Activated T-helper 1 cell treated with anti-CD3 and anti-CD28 coated beads, Interleukin-12 subunit alpha, Interleukin-12 subunit beta, Interleukin-2, Interleukin-4 antibody, amounts not matched to agents 30 ng/mL and 10 ng/mL and 1 ng/mL, durations not matched to agents 14 hours and 24 hours and 36 hours (primary cell): ENCODE measurements around the gene MVD. TPM values are rescaled to one million over a fixed set of nuclear protein-coding genes. Genes with fewer than 3 reads are reported as not detected.
A peak's percentile ranks its signal among the peaks of the same experiment; 100 is the strongest.

Experiments used
- DNase-seq: peaks from one replicate; pipeline ENCODE4 v3.0.0; 2021; ENCODE audit warnings: low spot score
- H3K27ac Mint-ChIP-seq: one replicate; pipeline ENCODE4 v1.8.0; 2021; ENCODE audit warnings: mild to moderate bottlenecking, mixed read lengths
- H3K27me3 Mint-ChIP-seq: one replicate; pipeline ENCODE4 v1.8.0; 2022; ENCODE audit warnings: mild to moderate bottlenecking, moderate library complexity, mixed read lengths; ENCODE audit not compliant: insufficient read depth
- H3K36me3 Mint-ChIP-seq: one replicate; pipeline ENCODE4 v1.8.0; 2021; ENCODE audit warnings: low read depth, mixed read lengths
- H3K4me1 Mint-ChIP-seq: one replicate; pipeline ENCODE4 v1.8.0; 2021; ENCODE audit warnings: low read depth, mixed read lengths
- H3K4me3 Mint-ChIP-seq: one replicate; pipeline ENCODE4 v1.8.0; 2021; ENCODE audit warnings: mild to moderate bottlenecking, moderate library complexity, mixed read lengths
- H3K9me3 Mint-ChIP-seq: one replicate; pipeline ENCODE4 v1.8.0; 2021; ENCODE audit warnings: mixed read lengths
- intact Hi-C: fragments of 100-400 bp; cut with micrococcal nuclease; formaldehyde crosslinking; loops from one replicate; pipeline ENCODE4 v1.15.1; 2024
- total RNA-seq: library from RNA; stranded (reverse); gene quantifications from 2 replicates; pipeline ENCODE4 v1.2.3, GENCODE V29; 2022

MVD gene
- total RNA-seq, 1 donor from 2014 or later: 88.8 TPM

DNA sequence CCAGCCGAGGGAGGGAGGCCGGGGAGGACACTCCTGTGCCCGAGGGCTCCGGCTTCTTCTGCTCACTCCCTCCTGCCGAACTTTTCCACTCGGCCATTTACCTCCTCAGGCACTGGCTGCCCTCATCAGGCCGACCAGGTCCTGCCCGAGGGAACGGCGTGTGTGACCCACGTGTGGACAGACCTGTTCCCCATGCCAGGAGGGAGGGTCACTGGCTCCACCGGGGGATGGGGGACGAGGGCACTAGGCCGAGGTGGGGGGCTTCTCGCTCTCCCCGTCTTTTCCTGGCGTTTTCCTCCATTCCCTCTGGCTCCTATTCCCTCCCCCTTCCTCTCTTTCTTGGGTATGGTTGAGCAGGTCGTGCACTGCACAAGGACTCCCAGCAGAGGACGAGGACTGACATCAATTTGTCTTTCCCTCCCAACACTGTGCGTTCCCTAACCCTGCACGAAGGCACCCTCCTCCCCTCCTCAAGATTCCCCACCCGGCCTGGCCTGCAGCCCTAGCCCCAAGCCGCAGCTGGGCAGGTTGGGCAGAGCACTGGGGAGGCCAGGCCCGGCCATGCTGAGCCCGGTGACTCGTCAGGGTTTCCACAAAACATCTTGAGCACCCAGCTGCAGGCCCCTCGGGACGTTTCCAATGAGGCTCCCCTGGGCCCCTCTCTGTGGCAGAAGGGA is 27.8 kb downstream of the MVD start:
- peaks cover 21% of the 10 kb centered on the region for H3K4me1 Mint-ChIP-seq
- intact Hi-C loops: loop anchor here (1.0 to 5.0 kb wide), 3 partner anchors 16 to 147 kb away; partner anchors contain the start of gene CYBA
- H3K27ac Mint-ChIP-seq: peak overlapping the region; percentile 7
- H3K4me3 Mint-ChIP-seq: peak overlapping the region; percentile 66
- no peak for DNase-seq
- H3K9me3 Mint-ChIP-seq: no peaks in the 10 kb centered on the region
- peaks cover 22% of the 10 kb centered on the region for H3K27me3 Mint-ChIP-seq
- peaks cover 13% of the 10 kb centered on the region for H3K36me3 Mint-ChIP-seq

DNA sequence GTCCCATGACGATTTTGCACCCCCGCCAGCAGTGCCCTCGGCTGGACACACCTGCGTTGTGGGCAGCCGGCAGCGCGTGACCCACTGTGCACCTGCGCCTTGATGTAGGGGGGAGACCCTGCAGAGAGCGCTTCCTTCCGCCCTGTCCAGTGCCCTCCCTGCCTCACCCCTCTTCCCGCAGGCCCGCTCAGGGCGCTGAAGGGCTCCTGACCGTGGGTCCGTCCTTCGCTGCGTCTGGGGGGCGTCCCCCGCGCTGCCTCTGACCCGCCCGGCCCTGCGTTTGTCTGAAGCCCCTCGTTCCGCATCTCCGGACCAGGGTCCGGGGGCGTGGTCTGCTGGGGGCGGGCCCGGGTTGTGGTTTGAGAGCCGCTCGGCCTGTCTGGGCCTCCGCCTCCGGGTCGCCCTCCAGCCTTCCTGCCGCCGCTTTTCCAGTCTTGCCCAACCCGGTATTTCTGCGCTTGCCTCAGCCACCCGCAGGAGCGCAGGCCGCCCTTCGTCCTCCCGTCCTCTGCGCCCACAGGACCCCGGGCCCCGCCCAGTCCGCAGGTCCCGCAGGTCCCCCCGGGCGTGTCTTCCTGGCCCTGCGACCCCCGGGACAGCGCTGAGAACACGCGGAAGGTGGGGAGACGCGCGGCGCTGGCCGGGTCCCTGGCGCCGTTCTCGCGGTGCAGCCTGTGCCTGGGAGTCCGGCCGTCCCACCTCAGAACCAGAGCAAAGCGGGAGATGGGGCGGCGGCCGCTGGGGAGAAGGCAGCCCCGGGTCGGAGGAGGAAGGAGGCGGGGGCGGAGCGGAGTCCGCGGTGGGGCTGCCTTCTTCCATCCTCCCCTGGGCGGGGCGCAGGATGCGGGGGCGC is 28.5 kb downstream of the MVD start:
- Mint-ChIP-seq H3K27ac (no peak overlapping the region), H3K4me3 (peak overlapping the region; percentile 64), H3K27me3 (peaks cover 19% of the 10 kb centered on the region), H3K9me3 (no peaks in the 10 kb centered on the region), H3K36me3 (peaks cover 16% of the 10 kb centered on the region), H3K4me1 (peaks cover 21% of the 10 kb centered on the region)
- intact Hi-C loops: loop anchor here (1.0 to 5.0 kb wide), 2 partner anchors 17 to 148 kb away; partner anchors contain the start of gene CYBA
- peak; percentile 59 for DNase-seq

DNA sequence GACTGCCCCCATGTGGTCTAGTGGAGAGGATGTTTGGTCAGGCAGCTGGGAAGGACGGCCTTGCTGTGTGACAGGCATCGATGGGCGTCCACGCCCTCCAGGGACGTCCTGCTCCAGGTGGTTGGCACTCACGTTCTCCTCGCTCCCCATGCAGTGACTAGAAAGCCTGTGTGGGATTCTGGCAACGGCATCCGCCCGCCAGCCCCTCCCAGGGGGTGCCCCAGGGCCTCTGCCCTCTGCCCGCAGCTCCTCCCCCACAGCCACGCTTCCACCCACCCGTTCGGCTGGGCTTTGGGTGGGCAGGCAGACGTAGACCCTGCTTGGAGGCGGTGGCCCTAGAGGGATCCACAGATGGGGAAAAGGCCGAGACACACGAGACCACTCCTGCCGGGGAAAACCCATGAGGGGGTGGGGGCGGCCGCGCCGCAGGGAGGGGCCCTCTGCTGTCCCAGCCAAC is 29.2 kb downstream of the MVD start:
- H3K27ac Mint-ChIP-seq: no peak overlapping the region
- peaks cover 21% of the 10 kb centered on the region for H3K4me1 Mint-ChIP-seq
- H3K36me3 Mint-ChIP-seq: peaks cover 16% of the 10 kb centered on the region
- intact Hi-C loops: loop anchor here (1.0 to 5.0 kb wide), 2 partner anchors 18 to 149 kb away; partner anchors contain the start of gene CYBA
- peak; percentile 17 for DNase-seq
- H3K27me3 Mint-ChIP-seq: peaks cover 17% of the 10 kb centered on the region
- H3K4me3 Mint-ChIP-seq: peak overlapping the region; percentile 64
- H3K9me3 Mint-ChIP-seq: no peaks in the 10 kb centered on the region

DNA sequence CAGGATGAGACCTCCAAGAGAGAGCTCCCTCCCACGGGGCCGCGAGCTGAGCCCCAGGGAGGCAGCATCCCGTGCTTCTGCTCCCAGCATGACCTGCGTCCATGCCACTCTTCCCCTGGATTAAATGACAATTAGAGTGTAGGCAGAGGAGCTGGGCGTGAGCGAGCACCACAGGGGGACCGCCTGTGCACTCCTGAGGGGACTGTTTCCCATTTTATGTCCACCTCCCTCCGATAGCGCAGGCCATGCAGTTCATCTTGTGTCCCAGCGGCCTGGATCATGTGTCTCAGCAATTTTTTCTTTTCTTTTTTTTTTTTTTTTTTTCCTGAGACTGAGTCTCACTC is 30.3 kb downstream of the MVD start:
- Mint-ChIP-seq H3K27ac (no peak overlapping the region), H3K27me3 (peaks cover 6% of the 10 kb centered on the region), H3K9me3 (no peaks in the 10 kb centered on the region), H3K36me3 (peaks cover 15% of the 10 kb centered on the region), H3K4me1 (peaks cover 13% of the 10 kb centered on the region), H3K4me3 (no peak overlapping the region)
- DNase-seq: no peak
- intact Hi-C loops: loop anchor here (5.0 kb wide), 1 partner anchor 150 kb away; no protein-coding TSS in a partner anchor

DNA sequence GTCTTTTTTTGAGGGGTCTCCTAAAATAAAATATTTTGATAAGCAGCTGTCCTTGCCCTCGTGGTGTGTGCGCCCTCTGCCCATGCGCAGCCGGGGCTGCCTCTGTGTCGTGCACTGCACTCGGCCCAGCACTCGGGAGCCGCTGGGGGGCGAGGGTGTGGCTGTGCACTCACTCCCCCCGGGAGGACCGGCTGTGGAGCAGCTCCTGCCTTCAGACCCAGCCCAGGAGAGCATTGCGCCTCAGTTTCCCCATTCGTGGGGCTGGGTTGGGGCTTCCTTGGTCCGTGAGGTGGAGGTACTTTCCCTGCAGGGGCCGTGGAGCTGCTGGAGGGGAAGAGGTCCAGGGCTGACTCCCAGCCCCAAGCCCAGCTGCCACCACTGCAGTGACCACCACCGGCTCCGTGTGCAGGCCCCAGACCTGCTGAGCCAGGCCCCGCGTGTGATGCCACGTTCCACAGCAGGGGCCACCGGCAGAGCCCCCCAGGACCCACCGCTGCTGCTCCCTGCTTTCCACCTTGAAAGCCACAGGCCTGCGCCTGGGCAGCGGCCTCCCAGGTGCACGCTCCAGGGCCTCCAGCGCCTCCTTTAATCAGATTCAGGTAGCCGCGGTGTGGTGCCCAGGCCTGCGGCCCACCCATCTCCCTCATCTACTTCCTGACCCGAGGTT is 30.8 kb downstream of the MVD start:
- H3K36me3 Mint-ChIP-seq: peaks cover 20% of the 10 kb centered on the region
- peaks cover 8% of the 10 kb centered on the region for H3K4me1 Mint-ChIP-seq
- no peak overlapping the region for H3K27ac Mint-ChIP-seq
- H3K27me3 Mint-ChIP-seq: peaks cover 2% of the 10 kb centered on the region
- intact Hi-C loops: loop anchor here (5.0 kb wide), 1 partner anchor 150 kb away; no protein-coding TSS in a partner anchor
- DNase-seq: no peak
- no peaks in the 10 kb centered on the region for H3K9me3 Mint-ChIP-seq
- no peak overlapping the region for H3K4me3 Mint-ChIP-seq

DNA sequence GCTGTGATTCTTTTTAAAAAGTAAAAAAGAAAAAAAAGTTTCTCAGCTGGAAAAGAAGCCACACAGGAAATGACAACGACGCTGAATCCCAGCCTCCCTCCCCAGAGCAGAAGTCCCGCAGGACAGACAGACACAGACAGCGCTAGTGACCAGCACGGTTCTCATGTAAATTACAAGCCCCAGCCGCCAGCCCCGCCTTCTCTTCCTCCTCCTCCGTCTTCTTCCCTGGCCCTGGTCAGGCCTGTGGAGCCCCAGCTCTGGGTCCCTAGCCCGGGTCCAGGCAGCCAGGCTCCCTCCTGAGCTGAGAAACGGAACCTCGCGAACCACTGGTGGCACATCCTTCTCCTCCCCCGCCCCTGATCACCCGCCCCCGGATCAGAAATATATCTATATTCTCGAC is 31.5 kb downstream of the MVD start:
- no peaks in the 10 kb centered on the region for H3K9me3 Mint-ChIP-seq
- peaks cover 6% of the 10 kb centered on the region for H3K4me1 Mint-ChIP-seq
- no peak for DNase-seq
- H3K36me3 Mint-ChIP-seq: peaks cover 23% of the 10 kb centered on the region
- intact Hi-C loops: loop anchor here (5.0 kb wide), 1 partner anchor 151 kb away; no protein-coding TSS in a partner anchor
- no peak overlapping the region for H3K27ac Mint-ChIP-seq
- H3K27me3 Mint-ChIP-seq: no peaks in the 10 kb centered on the region
- no peak overlapping the region for H3K4me3 Mint-ChIP-seq

DNA sequence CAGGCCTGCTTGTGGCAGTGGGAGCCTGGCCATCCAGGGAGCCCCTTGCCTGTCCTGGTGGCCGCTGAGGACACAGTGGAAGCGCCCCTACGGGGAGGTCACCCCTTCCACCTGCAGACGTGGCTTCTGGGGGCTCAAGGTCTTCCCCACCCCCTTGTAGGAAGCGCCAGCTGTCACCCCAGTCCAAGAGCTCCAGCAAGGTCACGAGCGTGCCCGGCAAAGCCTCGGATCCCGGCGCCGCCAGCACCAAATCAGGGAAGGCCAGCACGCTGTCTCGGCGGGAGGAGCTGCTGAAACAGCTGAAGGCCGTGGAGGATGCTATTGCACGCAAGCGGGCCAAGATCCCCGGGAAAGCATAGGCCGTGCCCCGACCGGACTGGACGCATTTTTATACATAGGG is 31.9 kb downstream of the MVD start:
- no peaks in the 10 kb centered on the region for H3K9me3 Mint-ChIP-seq
- H3K36me3 Mint-ChIP-seq: peaks cover 23% of the 10 kb centered on the region
- peaks cover 2% of the 10 kb centered on the region for H3K4me1 Mint-ChIP-seq
- H3K27ac Mint-ChIP-seq: no peak overlapping the region
- intact Hi-C loops: loop anchor here (5.0 kb wide), 1 partner anchor 151 kb away; no protein-coding TSS in a partner anchor
- H3K27me3 Mint-ChIP-seq: no peaks in the 10 kb centered on the region
- DNase-seq: no peak
- H3K4me3 Mint-ChIP-seq: no peak overlapping the region

DNA sequence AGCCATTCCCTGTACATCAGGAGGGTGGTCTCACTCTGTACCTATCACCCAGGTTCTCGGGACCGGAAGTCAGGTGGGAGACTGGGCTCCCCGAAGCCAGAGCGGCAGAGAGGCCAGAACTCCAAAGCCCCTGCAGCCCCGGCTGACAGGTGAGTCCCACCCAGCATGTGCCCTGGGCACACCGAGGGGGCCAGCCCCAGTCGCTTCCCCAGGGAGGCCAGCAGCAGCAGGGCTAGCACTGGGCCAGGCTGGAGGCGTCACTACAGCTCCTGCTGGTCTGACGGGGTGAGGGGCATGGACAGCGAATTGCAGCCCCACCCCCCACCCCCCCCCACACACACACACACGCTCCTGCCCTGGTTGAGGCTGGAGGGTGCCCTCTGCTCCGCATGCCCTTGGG is 32.5 kb downstream of the MVD start:
- no peak for DNase-seq
- Mint-ChIP-seq H3K4me3 (no peak overlapping the region), H3K36me3 (peaks cover 23% of the 10 kb centered on the region), H3K9me3 (no peaks in the 10 kb centered on the region), H3K27ac (no peak overlapping the region), H3K27me3 (no peaks in the 10 kb centered on the region), H3K4me1 (no peaks in the 10 kb centered on the region)
- intact Hi-C loops: loop anchor here (5.0 kb wide), 1 partner anchor 152 kb away; no protein-coding TSS in a partner anchor

DNA sequence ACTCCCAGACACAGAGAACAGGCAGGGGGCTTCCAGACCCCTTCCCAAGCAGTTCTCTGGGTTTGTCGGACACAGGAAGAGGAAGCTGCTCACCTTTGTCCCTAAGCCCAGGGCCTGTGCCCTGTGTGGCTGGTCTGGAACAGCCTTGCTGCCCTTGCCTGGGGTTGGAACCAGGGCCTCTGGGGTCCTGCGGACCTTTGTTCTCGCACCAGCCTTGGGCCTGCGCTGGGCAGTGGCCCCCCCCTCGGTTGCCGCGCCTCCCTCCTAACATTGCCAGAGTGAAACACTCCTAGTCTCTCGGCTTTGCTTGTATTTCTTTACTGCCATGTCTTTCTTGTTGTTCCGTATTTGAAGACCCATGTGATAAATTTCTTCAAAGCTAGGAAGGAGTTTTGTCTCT is 33.1 kb downstream of the MVD start:
- H3K36me3 Mint-ChIP-seq: peaks cover 21% of the 10 kb centered on the region
- intact Hi-C loops: loop anchor here (5.0 kb wide), 1 partner anchor 152 kb away; no protein-coding TSS in a partner anchor
- no peak for DNase-seq
- no peak overlapping the region for H3K4me3 Mint-ChIP-seq
- no peaks in the 10 kb centered on the region for H3K27me3 Mint-ChIP-seq
- no peaks in the 10 kb centered on the region for H3K4me1 Mint-ChIP-seq
- no peaks in the 10 kb centered on the region for H3K9me3 Mint-ChIP-seq
- H3K27ac Mint-ChIP-seq: no peak overlapping the region

DNA sequence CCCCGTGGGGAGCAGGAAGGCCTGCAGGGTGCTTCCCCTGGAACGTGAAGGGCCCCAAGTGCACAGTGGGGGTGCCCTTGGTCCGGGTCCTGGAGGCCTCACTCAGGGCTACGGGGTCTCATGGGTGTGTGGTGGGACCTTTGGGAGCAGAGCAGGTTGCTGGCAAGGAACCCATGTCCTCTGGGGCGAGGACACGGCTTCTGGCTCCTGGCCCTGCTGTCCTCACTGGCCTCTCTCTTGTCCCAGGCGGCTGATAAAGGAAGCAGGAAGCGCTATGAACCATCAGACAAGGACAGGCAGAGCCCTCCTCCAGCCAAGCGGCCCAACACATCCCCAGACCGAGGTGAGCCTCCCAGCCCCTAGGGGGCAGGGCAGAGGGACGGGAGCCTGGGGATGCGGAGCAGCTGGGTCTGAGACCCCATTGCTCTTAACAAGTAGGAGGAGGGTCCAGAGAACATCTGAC is 34.3 kb downstream of the MVD start:
- H3K36me3 Mint-ChIP-seq: peaks cover 24% of the 10 kb centered on the region

DNA sequence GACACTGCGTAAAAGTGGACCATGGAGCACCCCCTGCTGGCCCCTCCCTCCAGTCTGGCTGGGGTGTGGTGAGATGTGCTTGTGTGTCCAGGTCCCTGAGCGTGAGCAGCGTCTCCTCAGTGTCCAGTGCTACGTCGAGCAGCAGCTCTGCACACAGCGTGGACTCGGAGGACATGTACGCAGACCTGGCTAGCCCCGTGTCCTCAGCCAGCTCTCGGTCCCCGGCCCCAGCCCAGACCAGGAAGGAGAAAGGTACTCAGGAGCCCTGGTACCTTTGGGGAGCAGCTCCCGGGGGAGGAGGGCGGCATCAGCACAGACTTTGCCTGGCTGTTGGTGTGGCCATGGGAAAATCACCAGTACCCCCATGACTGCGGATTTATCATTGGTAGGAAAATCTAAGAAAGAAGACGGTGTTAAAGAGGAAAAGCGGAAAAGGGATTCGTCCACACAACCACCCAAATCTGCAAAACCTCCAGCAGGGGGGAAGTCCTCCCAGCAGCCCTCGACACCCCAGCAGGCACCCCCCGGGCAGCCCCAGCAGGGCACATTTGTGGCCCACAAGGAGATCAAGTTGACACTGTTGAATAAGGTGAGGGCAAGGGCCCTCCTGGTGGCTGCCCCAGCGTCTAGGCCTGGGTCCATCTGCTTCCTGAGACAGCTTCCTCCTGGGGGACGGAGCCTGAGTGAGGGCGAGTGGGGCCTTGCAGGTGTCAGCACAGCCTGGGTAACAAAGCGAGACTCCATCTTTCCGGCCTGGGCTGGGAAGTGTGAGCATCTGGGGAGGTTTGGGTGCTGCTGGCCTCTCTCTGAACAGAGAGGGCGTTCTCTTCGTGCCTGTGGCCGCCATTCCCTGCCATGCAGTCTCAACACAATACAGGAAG is 35.1 kb downstream of the MVD start:
- no peak for DNase-seq
- intact Hi-C loops: no loop called here
- H3K36me3 Mint-ChIP-seq: peaks cover 28% of the 10 kb centered on the region
- H3K27me3 Mint-ChIP-seq: no peaks in the 10 kb centered on the region
- peak overlapping the region; percentile 12 for H3K27ac Mint-ChIP-seq
- H3K4me3 Mint-ChIP-seq: no peak overlapping the region
- H3K9me3 Mint-ChIP-seq: no peaks in the 10 kb centered on the region
- no peaks in the 10 kb centered on the region for H3K4me1 Mint-ChIP-seq

More for the DNA sequence above, 34.3 kb downstream of the MVD start:
- Mint-ChIP-seq H3K4me1 (no peaks in the 10 kb centered on the region), H3K27ac (no peak overlapping the region), H3K27me3 (no peaks in the 10 kb centered on the region), H3K4me3 (no peak overlapping the region), H3K9me3 (no peaks in the 10 kb centered on the region)
- intact Hi-C loops: no loop called here
- no peak for DNase-seq

DNA sequence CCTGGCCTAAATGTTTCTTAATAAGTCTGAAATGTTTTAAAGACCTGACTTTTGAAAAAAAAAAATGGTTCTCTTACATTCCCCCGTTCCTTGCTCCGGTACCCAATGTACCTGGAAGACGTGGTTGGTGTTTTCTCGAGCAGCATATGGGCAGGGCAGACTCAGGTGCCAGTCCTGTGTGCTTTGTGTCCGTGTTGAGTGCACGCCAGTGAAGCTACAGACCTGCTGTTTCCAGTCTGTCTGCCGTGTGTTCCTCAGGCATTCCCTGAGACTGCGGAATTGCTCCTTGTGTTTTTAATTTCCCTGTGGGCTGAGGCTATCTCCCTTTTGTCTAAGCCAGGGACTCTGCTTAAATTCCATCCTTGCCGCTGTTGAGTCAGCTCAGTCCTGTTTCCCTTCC is 36.2 kb downstream of the MVD start:
- Mint-ChIP-seq H3K4me1 (no peaks in the 10 kb centered on the region), H3K4me3 (no peak overlapping the region), H3K27ac (no peak overlapping the region), H3K9me3 (no peaks in the 10 kb centered on the region), H3K36me3 (peaks cover 26% of the 10 kb centered on the region), H3K27me3 (no peaks in the 10 kb centered on the region)
- intact Hi-C loops: no loop called here
- no peak for DNase-seq
